Measurements from ENCODE around the gene PITPNC1.

Gene PITPNC1

DNA sequence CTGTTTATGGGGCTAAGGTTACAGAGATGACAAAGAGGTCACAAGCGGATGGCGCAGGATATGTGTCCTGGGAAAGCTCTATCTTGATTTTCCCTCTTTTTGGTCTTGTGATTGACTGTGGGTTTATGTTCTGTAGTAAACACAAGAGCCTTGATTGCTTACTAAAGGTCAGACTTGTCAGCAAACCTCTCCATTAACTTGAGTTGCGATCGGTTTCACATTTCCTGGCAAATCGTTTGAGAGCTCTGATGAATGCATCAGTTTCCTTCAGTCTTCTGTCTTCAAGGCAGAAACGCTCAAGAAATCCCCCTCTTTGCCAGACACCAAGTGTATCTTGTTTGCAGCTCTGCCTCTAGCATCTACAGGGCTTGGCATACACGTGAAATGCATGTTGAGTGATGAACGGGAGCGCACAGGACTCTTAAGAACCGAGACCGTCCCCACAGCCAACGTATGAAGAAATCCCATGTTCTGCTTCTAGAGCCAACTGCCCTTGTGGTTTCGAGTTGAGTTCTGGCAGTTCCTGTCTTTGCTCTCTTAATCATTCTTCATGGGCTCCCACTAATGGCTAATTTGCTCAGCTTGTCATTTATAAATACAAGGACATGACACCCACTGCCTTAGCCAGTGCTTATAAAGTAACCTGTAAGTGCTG lies 143.3 kb downstream of the PITPNC1 start:
- DNase-seq = peak; percentile 59

DNA sequence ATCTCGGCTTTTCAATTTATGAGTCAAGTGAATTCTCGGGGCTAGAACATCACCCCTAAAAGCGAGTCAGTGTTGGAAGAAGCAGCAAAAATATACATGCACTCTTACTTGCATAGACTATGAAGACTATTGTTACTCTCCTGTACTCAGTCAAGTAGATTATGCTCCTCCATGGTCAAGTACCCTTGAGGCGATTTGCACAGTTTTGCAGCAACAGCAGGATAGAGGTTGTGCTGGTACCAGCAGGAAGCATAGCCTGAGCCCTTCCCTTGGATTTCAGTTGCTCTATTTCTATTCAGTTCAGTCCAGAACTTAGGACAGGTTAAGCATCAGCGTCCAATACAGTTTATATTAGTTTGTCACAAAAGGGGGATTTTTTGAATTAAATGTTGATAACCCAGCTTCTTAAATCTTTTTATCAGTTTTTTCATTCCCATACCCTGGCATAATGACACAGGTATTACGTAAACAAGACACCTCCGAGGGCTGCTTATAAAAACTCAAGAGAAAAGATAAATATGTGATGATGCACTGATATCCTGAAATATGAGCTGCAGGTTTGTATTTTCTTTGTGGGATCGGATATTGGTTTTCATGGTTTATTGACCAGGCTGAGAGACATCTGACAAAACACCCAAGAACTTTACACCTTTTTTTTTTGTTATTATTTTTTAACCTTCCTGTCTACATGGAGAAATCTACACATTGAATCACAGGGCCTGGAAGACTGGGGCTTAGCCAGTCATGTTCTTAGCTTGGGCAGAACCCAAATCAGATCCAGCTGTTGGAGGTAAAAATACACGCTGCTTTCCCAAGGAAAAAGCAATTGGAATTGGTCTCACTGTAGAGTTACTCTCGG lies 144.1 kb downstream of the PITPNC1 start:
- DNase-seq = peak; percentile 34

DNA sequence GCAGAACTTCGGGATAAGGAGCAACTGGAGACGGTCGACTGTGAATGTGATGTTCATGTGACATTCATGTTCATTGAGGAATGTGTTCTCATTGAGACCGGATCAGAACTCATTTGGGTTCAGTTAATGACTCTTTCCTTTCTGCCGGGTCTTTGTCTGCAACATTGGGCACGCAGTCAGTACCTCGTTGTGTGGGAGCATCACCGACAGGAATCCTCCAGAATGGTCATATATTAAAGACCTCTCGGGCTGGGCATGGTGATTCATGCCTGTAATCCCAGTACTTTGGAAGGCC lies 144.6 kb downstream of the PITPNC1 start:
- no peak for DNase-seq

DNA sequence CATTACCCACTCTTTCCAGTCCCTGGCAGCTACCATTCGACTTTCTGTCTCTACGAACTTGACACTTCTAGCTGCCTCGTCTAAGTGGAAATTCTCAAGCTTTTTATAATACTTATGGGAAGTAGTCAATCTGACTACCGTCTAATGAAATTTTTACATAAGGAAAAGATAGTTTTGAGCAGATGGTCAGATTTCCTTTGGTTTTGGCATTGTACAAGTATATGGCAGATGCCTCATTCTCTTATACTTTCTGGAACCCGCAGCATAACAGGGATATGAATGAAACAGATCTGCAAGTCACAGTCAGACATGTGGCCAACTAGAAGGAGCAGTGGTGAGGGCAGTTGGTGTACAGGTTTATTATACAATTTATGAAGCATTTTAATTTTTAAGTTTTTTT lies 146.0 kb downstream of the PITPNC1 start:
- no peak for DNase-seq

DNA sequence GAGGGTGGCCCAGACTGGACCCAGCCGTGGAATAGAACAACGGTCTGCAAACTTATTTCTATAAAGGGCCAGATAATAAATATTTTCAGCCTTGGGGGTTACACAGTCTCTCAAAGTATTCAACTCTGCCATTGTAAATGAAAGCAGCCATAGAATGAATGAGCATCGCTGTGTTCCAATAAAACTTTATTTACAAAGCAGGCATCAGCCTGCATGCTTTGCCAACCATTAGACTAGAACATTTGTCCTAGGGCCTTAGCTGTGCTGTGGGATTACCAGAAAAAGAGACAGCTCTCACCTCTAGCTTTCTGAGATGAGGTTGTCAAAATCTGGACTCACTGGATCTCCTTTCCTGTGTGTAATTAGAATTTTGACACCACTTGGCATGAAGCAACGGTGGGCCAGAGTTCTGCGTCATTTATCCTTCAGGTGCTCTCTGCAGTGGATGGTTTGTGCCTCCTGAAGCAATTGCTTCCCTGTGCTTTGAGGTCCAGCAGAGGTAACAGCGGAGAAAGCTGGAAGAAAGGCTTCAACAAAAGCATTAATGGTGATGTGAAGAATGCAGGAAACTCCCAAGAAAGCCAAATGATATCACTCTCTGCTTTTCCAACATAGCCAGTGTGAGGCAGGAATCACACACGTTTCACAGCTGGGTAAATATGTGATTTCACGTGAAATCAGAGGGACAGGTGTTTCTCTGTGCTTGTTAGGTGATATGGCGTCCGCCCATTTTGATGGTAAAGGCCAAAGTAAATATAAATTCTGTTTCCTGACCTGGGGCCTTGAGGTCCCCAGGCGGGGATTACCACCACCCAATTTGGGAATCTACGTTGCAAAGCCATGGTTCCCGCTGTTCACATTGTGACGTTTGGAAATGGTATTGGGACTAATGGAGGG lies 148.4 kb downstream of the PITPNC1 start:
- no peak for DNase-seq

DNA sequence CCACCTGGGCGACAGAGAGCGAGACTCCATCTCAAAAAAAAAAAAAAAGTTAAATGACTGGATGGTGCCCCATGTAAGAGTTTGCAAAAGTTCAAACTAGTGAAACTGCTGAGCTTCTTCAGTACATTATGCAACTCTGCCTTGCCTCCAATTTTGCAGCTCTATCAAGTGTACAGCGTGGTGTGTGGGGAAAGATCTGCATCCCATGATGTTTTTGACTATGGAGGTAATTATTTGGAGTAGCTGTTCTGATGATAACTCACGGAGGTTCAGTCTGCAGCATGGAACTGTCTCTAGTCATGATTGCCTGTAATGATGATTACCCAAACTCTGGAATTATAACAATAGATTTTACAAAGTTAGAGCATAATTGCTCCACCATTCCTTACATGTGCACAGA lies 149.6 kb downstream of the PITPNC1 start:
- DNase-seq = no peak

DNA sequence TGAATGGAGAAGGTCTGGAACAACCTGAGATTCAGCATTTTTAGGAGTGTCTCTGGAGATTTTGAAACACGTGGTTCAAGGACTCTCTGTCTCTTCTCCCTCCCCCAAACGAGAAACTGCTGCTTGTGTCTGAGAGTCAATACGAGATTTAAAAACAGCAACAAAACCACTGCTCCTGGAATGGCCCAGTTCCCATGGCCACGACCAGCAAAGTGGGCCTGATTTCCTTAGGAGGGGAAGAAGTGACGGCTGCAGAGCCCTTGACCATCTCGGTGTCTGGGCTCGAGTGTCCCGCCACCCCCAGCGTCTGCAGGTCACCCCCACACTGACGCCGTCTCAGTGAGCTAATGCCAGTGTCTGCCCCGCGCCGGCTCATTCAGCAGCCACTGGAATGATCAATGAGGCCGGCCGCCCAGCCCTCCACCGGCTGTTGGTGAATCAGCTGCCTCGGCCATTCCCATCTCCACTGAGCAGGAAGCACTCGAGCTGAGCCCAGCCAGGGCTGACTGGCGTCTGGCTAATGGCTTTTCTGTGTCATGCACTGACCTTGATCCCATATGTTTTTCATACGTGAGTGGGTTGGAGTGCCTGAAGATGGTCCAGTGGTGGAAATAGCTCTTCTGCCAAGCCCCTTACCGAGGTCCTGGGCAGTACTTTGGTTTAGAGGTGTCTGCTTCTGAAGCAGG lies 151.8 kb downstream of the PITPNC1 start:
- DNase-seq = peak; percentile 90

DNA sequence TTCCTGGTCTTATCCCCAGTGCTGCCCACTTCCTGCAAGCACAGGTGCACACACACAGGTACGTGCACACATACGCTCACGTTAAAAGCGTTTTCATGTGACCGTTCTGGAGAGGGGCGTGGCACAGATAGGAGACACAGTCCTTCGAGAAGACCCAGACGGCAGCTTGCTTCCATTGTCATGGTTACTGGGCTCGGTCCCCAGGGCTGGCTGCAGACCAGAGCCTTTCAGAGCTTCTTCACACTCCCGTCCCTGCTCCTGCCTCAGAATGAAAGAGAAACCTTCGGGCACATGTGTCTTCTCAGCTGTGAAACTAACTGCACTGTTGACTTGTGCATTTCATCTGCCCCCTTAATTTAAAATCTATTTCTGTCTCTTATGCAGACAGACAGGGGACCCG lies 154.2 kb downstream of the PITPNC1 start:
- peak; percentile 75 for DNase-seq

DNA sequence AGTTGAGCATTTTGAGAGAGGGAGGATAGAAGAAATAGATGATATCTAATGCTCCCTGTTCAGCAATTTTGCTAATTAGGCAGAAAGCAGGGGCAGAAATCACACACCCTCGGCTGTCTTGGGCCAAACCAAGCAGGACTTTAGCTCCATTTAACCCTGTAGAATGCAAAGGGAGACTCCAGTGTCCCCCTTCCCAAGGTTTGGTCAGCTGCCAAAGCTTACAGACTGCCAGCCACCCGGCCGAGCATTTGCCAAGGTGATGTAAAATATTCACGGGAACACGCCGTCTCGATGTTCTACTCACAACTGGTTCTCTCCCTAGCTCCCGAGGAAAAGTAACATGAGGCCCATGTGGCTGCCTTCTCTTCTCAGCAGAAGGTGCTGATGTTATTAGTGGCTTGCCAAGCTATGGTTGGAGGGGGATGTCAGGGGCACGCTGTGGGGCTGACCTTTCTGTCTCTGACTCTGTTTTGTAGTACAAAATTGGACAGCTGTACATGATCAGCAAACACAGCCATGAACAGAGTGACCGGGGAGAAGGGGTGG lies 155.3 kb downstream of the PITPNC1 start:
- no peak for DNase-seq

DNA sequence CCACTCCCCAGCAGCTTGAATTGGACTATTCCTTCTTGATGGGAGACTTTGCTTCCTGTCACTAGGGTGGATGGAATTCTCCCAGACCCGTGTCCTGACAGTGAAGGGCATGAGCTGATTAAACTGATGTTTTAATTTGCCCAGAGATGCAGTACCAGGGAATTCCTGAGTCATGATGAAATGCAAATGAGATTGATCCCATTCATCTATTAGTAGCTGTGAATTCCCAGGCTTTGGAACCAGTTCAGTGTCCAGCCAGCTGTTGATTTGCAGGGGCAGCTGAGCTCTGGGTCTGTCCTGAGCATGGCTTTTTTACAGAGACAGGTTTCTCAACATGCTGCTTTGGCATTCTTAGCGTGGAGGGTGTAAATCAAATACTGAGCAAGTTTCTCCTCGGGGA lies 157.9 kb downstream of the PITPNC1 start:
- DNase-seq = no peak

DNA sequence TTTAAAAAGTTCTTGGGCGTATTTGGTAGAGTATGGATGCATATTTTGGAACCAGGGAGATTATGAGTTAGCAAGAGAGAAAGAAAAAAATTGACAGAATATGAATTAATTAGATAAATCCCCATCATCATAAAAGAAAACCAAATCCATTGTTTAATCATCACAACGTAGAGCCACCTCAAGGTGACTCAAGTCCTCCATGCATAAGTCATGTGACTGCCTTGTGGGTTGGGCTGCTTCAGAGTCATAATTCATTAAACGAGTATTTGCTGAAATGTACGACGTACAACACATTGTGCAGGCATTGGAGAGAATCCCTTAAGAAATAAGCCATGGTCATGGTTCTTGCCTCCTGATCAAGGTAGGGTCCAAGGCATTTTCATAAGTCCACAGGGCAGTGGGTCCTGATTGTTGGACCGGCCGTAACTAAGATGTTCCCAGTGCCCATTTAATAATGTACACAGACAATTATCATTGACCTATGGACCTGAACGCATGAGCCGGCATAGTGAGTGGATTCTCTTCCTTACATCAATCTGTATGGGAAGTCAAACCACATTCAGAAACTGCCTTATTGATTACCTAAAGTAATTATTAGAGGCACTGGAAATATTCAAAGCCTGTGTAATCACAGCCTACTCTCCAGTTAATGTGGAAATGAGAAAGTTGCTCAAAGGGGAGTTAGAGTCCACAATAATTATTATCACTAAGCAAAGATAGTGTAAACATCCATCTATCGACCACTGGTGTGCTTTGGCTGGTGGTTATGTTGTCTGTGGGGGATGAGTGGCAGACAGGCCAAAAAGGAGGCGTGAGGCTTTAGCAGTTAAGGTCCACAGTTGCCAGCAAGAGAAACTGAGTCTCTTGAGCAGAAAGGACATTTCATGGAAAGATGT lies 165.4 kb downstream of the PITPNC1 start:
- no peak for DNase-seq

DNA sequence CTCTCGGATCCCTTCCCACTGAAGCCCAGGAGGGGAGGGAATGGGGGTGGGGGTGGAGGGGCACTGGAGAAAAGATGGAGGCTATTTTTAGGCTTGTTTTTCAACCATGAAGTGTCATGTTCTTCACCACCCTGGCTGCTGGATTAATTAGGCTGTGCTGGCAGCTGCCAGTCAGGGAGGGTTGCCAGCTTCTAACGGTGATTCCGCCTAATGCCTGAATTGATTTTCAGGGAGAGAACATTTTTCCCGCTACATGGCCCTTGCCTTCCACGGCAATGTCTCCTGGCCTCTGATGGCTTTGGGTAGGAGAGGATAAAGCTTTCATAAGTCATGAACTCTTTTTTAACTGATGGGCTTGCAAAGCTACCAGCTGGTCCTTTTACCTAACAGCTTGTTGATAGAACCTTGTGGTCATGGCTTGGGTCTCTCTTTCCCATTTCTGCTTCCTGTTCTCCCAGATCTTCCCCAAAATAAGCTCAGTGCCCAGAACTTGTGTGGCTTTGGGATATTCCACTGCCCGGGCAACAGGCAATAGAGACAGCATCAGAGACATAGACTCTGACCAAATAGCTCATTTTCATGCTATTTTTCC lies 167.4 kb downstream of the PITPNC1 start:
- no peak for DNase-seq

DNA sequence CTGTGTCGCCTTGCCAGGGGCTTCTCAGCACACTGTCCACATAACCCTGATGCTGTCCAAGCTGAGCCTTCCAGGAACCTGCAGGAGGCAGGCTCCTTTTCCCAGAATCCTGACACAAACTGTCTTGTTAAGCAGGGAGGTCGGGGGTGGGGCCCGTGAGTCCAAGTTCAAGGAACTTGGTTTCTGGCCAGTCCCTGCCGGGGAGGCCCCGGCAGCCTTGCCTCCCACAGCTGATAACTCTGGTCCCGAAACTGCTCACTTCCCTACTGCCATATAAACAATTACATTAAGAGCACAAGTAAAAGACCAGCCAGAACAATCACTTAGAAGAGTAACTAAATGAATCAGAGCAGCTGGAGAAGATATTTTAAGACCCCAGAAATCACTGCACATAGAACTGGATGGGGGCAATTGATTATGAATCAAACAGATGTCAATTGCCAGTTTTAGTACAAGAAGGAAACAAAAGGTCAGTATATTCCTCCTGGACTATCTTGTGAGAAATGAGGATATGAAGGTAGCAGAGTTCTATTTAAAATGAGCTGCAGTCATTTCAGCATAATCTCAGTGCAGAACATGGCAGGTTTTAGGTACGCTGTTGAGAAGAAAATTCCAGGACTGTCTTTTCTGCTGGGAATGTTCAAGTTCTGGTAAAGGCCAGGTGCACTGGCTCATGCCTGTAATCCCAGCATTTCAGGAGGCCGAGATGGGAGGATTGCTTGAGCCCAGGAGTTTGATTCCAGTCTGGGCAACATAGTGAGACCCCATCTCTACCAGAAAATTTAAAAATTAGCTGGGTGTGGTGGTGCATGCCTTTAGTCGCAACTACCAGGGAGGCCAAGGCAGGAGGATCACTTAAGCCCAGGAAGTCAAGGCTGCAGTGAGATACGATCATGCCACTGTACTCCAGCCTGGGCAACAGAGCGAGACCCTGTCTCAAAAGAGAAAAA lies 169.8 kb downstream of the PITPNC1 start:
- no peak for DNase-seq

DNA sequence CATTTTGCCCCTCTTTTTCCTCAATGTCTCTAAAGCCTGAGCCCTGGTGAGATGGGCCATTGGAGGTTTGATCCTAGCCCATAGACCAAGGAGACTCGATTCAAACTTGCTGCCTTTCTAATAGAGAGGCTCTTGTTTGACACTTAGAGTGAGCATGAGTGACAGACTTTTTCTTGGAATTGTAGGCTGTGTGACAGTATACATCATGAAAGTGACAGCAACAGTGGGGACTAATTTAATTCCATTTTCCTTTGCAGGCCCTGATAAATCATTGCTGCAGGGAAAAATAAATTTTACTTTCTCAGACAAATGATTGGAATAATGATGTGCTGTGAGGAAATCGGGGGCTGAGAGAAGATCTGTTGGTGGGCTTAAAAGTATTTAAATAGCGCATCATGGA lies 171.6 kb downstream of the PITPNC1 start:
- DNase-seq = no peak

DNA sequence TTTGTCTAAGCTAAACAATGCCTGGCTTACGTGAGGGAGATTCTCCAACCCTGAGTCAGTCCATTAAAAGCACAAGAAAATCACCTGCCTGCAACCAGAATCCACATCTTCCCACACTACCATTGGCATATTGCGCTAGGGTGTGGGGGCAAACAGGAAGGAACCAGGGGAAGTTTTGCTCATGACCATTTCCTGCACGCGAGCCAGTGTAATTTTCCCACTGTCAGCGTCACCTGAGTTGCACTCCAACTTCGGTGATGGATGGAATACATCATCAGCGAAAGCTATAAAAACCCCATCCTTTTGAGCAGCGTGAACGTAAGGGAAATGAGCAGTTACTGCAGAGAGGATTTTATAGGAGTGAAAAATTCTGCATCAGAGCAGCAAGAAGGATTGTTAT lies 172.7 kb downstream of the PITPNC1 start:
- no peak for DNase-seq

DNA sequence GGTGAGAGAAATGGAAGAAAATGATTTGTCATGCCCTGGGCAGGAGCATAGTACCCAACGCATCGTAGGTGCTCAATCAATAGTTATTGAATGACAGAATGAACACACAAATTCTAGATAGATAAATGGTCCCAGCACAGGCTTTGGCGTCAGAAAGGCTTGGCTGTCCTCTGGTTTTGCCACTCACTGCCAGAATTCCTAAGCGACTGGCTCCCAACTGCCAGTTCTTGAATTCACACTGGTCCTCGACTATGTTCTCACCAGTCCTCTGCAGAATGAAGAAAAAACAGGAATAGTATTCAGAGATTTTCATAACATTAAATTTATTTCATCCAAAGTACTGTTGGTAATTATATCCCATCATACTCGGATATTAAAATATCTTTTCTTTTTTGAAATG lies 177.6 kb downstream of the PITPNC1 start:
- no peak for DNase-seq

DNA sequence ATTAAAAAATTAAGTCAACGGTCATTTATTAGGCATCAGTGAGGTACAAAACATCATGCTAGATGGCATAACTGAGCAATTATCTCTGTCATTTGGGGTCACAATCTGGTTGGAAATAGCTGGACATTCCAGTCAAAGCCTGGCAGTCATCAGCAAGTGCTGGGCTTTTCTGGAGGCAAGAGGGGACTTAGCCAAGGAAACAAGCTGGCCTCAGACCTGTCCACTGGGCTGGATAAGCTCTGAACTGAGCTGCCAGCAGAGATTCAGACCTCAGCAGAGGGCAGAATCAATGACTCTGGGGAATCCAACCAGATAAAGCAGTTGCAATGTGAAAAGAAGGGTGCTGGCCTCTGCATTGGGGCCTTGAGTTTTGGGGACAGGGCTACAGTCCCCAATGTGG lies 178.8 kb downstream of the PITPNC1 start:
- no peak for DNase-seq

DNA sequence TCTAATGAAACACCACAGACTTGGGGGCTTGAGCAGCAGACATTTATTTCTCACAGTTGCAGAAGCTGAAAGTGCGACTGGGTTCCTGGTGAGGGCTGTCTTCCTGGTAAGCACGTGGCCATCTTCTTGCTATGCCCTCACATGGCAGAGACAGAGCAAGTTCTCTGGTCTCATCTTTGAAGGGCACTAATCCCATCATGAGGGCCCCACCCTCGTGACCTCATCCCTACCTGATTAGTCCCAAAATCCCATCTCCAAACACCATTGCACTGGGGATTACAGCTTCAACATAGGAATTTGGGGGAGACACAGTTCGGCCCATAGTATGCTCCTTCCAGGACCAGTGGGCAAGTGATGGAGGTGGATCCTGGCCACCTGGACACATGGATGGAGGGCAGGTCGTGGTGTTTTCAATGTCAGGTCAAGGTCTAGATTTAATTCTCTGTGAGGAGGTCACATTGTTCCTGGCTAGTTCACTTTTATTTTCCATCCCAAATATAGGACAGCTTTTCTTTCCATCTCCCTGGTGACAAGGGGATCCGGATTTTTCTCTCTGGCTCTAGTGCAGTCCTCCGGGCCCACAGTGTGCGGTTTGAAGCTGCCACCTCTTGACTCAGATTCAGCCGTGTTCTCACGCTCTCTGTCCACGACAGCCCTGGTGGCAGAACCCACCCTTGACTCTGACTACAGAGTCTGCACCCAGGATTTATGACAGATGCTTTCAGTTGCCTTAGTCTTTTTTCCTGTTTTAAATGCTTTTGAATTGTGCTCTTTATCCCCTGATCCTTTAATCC lies 180.2 kb downstream of the PITPNC1 start:
- DNase-seq = no peak

DNA sequence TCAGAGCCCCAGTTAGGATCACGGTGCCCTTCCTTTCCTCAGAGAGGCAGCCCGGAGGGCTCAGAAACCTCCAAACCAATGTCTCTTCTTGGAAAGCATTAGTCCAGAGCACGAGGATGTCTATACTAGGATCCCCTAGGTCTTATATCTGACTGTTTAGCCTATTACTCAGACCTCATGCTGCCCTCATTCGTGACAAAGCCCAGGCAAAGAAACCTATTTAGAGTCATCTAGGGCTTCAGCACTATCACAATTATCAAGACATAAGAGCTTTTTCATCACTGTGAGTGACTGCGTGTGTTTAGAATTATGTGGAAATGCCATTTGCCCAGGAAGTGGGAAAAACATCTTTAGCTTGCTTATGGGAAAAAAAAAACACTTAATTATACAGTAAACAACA lies 180.8 kb downstream of the PITPNC1 start:
- DNase-seq = no peak
